NT2/D1 (cell line): ENCODE measurements around the gene MFNG.

Experiments used
- DNase-seq: peaks from one replicate; pipeline ENCODE4 v3.0.0-alpha.2; 2011; ENCODE audit warnings: low read depth, low spot score
- H3K27me3 ChIP-seq: 2 replicates; pipeline ENCODE4 v1.6.0; 2011; ENCODE audit warnings: mild to moderate bottlenecking; ENCODE audit not compliant: insufficient read length, insufficient read depth
- H3K36me3 ChIP-seq: 2 replicates; pipeline ENCODE4 v1.6.1; 2011; ENCODE audit warnings: mild to moderate bottlenecking, low read length, mixed read lengths; ENCODE audit not compliant: insufficient read depth, insufficient read length
- H3K4me1 ChIP-seq: 2 replicates; pipeline ENCODE4 v1.5.1; 2011; ENCODE audit not compliant: insufficient read depth, insufficient read length
- H3K4me3 ChIP-seq: 2 replicates; pipeline ENCODE4 v1.5.1; 2011; ENCODE audit warnings: low read depth; ENCODE audit not compliant: insufficient read length
- H3K9ac ChIP-seq: 2 replicates; pipeline ENCODE4 v1.6.0; 2011; ENCODE audit warnings: low read depth; ENCODE audit not compliant: insufficient read length
- H3K9me3 ChIP-seq: 2 replicates; pipeline ENCODE4 v1.5.1; 2011; ENCODE audit warnings: mild to moderate bottlenecking, low read length; ENCODE audit not compliant: insufficient read depth
- SUZ12 ChIP-seq: IDR thresholded peaks from 2 replicates; pipeline ENCODE4 v1.6.1; 2011; ENCODE audit not compliant: insufficient read length, insufficient read depth; ENCODE audit errors: extremely low read depth
- YY1 ChIP-seq: IDR thresholded peaks from 2 replicates; pipeline ENCODE4 v1.6.1; 2011; ENCODE audit not compliant: insufficient read length, insufficient read depth
- ZNF274 ChIP-seq: IDR thresholded peaks from 2 replicates; pipeline ENCODE4 v1.6.1; 2011; ENCODE audit warnings: mild to moderate bottlenecking, low read depth, low read length

MFNG gene

DNA sequence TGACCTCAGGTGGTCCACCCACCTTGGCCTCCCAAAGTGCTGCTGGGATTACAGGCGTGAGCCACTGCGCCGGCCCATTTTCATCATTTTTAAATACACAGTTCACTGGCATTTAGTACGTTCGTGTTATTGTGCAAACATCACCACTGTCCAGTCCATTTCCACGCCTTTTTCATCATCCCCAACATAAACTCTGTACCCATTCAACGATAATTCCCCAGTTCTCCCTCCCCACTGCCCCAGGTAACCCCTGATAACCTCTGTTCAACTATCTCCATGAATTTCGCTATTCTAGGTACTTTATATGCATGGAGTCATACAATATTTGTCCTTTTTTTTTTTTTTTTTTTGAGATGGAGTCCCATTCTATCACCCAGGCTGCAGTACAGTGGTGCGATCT is 40.7 kb downstream of the MFNG start:
- DNase-seq: no peak
- Histone ChIP-seq H3K9ac (no peak overlapping the region), H3K4me3 (no peak overlapping the region), H3K4me1 (peaks cover 2% of the 10 kb centered on the region), H3K36me3 (no peaks in the 10 kb centered on the region), H3K27me3 (no peaks in the 10 kb centered on the region), H3K9me3 (peaks cover 7% of the 10 kb centered on the region; the same call in 1 of the 2 replicates)
- TF ChIP-seq YY1 (no peak), SUZ12 (no peak), ZNF274 (no peak)

DNA sequence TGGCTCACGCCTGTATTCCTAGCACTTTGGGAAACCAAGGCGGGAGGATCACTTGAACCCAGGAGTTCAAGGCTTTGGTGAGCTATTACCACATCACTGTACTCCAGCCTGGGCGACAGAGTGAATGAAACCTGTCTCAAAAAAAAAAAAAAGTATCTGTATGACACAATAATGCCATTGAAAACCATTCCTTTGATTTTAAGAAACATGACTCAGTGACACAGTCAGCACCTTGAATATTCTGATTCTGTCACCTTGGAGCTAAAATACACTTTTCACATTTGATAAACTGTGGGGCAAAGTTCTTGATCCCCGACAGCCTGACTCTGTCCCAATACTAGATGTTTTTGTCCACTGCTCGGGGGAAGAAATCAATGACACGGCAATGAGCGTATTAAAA is 42.2 kb downstream of the MFNG start:
- no peak for TF ChIP-seq ZNF274
- no peak for TF ChIP-seq SUZ12
- no peak for TF ChIP-seq YY1
- Histone ChIP-seq H3K4me1 (peaks cover 2% of the 10 kb centered on the region), H3K27me3 (no peaks in the 10 kb centered on the region), H3K9ac (no peak overlapping the region), H3K9me3 (peaks cover 10% of the 10 kb centered on the region; the same call in 1 of the 2 replicates), H3K36me3 (no peaks in the 10 kb centered on the region), H3K4me3 (no peak overlapping the region)
- DNase-seq: no peak

DNA sequence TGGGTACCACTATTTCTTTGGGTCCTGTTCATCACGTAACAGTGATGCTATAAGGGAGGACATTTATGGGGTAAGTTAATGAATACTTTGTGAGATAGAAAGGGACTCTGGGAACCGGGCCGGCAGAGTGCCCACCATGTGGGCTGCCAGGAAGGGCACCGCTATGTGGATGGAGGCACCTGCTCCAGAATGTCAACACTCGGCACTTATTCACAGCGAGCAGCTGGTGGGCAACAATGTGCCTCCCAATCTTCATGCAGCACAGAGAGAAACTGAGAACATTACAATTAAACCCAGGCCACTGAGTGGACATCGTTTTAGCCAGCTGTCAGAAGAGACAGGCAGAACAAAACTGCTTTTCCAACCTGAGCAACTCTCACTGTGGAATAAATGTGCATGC is 43.1 kb downstream of the MFNG start:
- no peaks in the 10 kb centered on the region for H3K36me3 ChIP-seq
- H3K27me3 ChIP-seq: no peaks in the 10 kb centered on the region
- peaks cover 10% of the 10 kb centered on the region; the same call in 1 of the 2 replicates for H3K9me3 ChIP-seq
- H3K4me1 ChIP-seq: no peaks in the 10 kb centered on the region
- no peak for DNase-seq
- no peak overlapping the region for H3K4me3 ChIP-seq
- TF ChIP-seq ZNF274 (no peak), YY1 (no peak)
- H3K9ac ChIP-seq: no peak overlapping the region

DNA sequence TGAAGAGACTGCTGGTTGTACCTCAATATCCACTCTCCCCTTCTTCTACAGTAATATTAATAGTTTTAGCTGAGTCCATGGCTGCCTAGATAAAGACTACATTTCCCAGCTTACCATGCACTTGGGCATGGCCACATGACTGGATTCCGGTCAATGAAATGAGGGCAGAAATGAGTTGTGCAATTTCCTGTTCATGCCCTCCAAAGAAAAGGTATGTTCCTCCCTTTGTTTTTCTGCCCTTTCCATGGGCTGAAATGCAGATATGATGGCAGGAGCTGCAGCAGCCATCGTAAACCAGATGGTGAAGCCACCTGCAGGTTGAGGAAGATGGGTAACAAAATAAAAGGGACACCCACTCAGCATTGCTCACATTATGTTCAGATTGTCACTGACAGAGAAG is 43.6 kb downstream of the MFNG start:
- no peak overlapping the region for H3K9ac ChIP-seq
- H3K4me3 ChIP-seq: no peak overlapping the region
- H3K9me3 ChIP-seq: peaks cover 10% of the 10 kb centered on the region; the same call in 1 of the 2 replicates
- H3K4me1 ChIP-seq: no peaks in the 10 kb centered on the region
- no peaks in the 10 kb centered on the region for H3K27me3 ChIP-seq
- no peak for TF ChIP-seq YY1
- TF ChIP-seq ZNF274: no peak
- no peak for TF ChIP-seq SUZ12
- no peak for DNase-seq
- no peaks in the 10 kb centered on the region for H3K36me3 ChIP-seq

DNA sequence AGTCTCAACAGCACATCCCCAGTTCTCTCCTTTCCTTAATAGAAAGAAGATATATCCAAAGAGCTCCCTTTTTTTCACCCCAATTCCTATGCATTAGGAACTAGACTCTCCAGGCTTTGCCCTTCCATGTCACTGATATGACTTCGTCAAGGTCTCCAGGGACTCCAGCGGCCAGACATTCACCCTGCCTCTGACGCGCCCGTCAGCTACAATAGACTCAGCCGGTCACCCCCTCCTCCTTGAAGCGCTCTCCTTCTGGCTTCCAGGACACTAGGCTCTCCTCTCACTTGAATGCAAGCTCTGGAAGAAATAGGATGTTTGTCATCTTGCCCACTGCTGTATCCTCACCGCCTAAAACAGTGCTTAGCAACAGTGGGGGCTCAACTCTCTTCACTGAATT is 44.0 kb downstream of the MFNG start:
- Histone ChIP-seq H3K27me3 (no peaks in the 10 kb centered on the region), H3K36me3 (no peaks in the 10 kb centered on the region), H3K9ac (no peak overlapping the region), H3K4me1 (no peaks in the 10 kb centered on the region), H3K4me3 (no peak overlapping the region), H3K9me3 (peaks cover 10% of the 10 kb centered on the region; the same call in 1 of the 2 replicates)
- no peak for DNase-seq
- TF ChIP-seq SUZ12 (no peak), ZNF274 (no peak), YY1 (no peak)

DNA sequence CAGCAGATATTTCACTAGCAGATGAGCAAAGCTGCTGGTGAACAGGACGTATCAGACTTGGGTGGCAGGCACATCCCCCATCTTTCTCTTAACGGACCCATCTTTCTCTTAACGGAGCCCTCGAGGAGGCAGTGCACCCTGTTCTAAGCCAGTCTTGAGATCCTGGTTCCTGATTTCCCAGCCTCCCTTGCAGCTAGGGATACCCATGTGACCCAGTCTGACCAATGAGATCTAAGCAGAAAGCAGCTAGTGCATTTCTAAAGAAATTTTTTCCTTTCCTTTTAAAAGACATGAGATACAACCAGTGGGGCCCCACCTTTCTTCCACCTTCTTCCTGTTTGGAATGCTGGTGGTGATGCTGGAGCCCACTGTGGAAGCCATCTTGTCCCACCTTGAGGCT is 45.3 kb downstream of the MFNG start:
- no peak for DNase-seq
- Histone ChIP-seq H3K27me3 (no peaks in the 10 kb centered on the region), H3K36me3 (no peaks in the 10 kb centered on the region), H3K9ac (no peak overlapping the region), H3K9me3 (peaks cover 10% of the 10 kb centered on the region; the same call in 1 of the 2 replicates), H3K4me3 (no peak overlapping the region), H3K4me1 (no peaks in the 10 kb centered on the region)
- TF ChIP-seq SUZ12 (no peak), ZNF274 (no peak), YY1 (no peak)

DNA sequence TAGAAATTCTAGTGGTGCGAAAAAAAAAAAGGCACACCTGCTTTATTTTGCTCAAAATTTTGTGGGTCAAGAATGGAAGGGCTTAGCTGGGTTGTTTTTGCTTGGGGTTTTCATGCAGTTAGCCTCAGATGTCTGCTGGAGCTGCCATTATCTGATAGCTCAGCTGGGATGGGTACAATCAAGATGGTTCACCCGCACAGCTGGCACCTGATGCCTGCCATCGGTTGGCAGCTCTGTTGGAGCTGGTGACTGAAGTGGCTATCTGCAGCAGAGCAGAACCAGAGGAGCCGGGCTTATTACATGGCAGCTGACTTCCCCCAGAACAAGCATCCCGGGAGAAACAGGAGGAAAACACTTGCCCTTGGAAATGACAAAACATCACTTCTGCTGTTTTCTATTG is 46.8 kb downstream of the MFNG start:
- TF ChIP-seq ZNF274 (no peak), YY1 (no peak), SUZ12 (no peak)
- no peaks in the 10 kb centered on the region for H3K36me3 ChIP-seq
- no peak for DNase-seq

DNA sequence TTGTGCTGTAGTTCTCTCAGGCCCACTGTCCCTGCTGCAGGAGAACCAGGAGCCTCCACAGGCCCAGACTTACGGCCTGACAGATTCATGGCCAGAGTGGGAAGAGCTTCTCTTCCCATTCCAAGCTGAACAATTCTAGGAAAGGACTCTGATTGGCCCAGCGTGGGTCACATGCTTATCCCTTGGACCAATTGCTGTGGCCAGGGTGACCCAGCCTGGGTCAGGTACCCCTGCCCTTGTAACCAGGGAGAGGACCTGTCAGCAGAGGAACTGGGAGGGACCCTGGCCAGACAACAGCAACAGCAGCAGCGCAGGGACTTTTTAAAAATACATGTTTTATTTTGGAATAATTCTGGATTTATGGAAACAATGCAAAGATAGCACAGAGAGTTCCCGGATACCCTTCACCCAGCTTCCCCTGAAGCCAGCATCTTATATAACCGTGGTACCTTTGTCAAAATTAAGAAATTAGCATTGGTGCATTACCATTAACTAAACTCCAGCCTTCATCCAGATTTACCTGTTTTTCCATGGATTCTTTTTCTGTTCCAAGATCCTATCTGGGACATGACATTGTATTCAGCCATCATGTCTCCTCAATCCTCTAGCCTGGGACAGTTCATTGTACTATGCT is 50.1 kb downstream of the MFNG start:
- Histone ChIP-seq H3K4me1 (peaks cover 15% of the 10 kb centered on the region), H3K4me3 (no peak overlapping the region), H3K9ac (no peak overlapping the region), H3K36me3 (no peaks in the 10 kb centered on the region), H3K9me3 (peaks cover 9% of the 10 kb centered on the region; the same call in 1 of the 2 replicates), H3K27me3 (no peaks in the 10 kb centered on the region)
- DNase-seq: no peak
- no peak for TF ChIP-seq ZNF274
- TF ChIP-seq YY1: no peak
- TF ChIP-seq SUZ12: no peak

More for the DNA sequence above, 46.8 kb downstream of the MFNG start:
- Histone ChIP-seq H3K4me1 (peaks cover 2% of the 10 kb centered on the region), H3K9ac (no peak overlapping the region), H3K27me3 (no peaks in the 10 kb centered on the region), H3K4me3 (no peak overlapping the region), H3K9me3 (peaks cover 10% of the 10 kb centered on the region; the same call in 1 of the 2 replicates)
